ENCODE measurements around the gene UBAP2. TPM values are rescaled to one million over a fixed set of nuclear protein-coding genes. Genes with fewer than 3 reads are reported as not detected.

The UBAP2 gene
- total RNA-seq, 1 experiment from 2014 or later, result 60.8 TPM

- Histone ChIP-seq H3K4ac (ENCODE audit: low read depth, low read length) (no peak overlapping the region), H2BK120ac (ENCODE audit: low read depth, low read length, poor library complexity, severe bottlenecking) (no peak overlapping the region), H3K9ac (ENCODE audit: extremely low read depth, insufficient read length, low read length) (no peak overlapping the region), H2AFZ (ENCODE audit: low read length) (no peak overlapping the region), H3T11ph (ENCODE audit: low read length) (no peak overlapping the region), H3K27ac (ENCODE audit: insufficient read length, low read depth, low read length) (no peak overlapping the region), H3K9me3 (ENCODE audit: control insufficient read depth, low read depth, low read length) (no peaks in the 10 kb centered on the region), H3K18ac (ENCODE audit: insufficient read length, low read depth, low read length) (no peak overlapping the region), H4K91ac (ENCODE audit: insufficient read length, low read depth, low read length) (no peak overlapping the region), H4K20me1 (ENCODE audit: control insufficient read depth, insufficient read depth, insufficient read length) (no peaks in the 10 kb centered on the region), H3K4me2 (ENCODE audit: insufficient read depth, insufficient read length, low read length) (no peak overlapping the region), H3K27me3 (ENCODE audit: insufficient read depth, low read length) (no peaks in the 10 kb centered on the region), H2AK5ac (ENCODE audit: insufficient read length, low read length) (no peak overlapping the region), H3K14ac (ENCODE audit: insufficient read depth, low read length) (no peak overlapping the region), H3K79me2 (ENCODE audit: insufficient read depth, low read length) (no peaks in the 10 kb centered on the region; the same call in 1 of the 2 replicates), H2BK5ac (ENCODE audit: insufficient read length, low read length) (no peak overlapping the region), H3K23ac (ENCODE audit: insufficient read length, low read depth, low read length) (no peak overlapping the region), H3K4me1 (ENCODE audit: insufficient read depth, low read length) (no peaks in the 10 kb centered on the region), H3K79me1 (ENCODE audit: insufficient read depth, low read depth, low read length, poor library complexity, severe bottlenecking) (peaks cover 7% of the 10 kb centered on the region), H4K5ac (ENCODE audit: insufficient read length, low read depth, low read length) (no peak overlapping the region), H2BK20ac (ENCODE audit: low read depth, low read length, poor library complexity, severe bottlenecking) (no peak overlapping the region), H2BK15ac (ENCODE audit: low read depth, low read length) (no peak overlapping the region), H2BK12ac (ENCODE audit: insufficient read length, low read depth, low read length) (no peak overlapping the region), H4K8ac (replicated peaks; ENCODE audit: insufficient read length, low read depth, low read length) (no peak overlapping the region), H3K56ac (ENCODE audit: insufficient read length, low read depth, low read length) (no peak overlapping the region), H3K23me2 (ENCODE audit: insufficient read length, low read depth, low read length, poor library complexity, severe bottlenecking) (no peaks in the 10 kb centered on the region)
- no peak for TF ChIP-seq CTCF (conservative IDR thresholded peaks at IDR 0.05)
- Mint-ChIP-seq H3K4me1 (peaks cover 0 to 5% of the 10 kb centered on the region in 2 experiments; a peak in 1 of 4 replicates), H3K9me3 (no peaks in the 10 kb centered on the region), H3K4me3 (no peak overlapping the region), H3K27ac (no peak overlapping the region), H3K36me3 (ENCODE audit: insufficient read depth in 1 of 3, low read depth in 3 of 3) (peaks cover 2 to 26% (median 19%) of the 10 kb centered on the region in 3 experiments), H3K27me3 (ENCODE audit: low read depth) (no peaks in the 10 kb centered on the region; the same call in 1 of the 2 replicates)
- no peak for DNase-seq
Measured at GRCh38 chr9:33893861-33894260, 154.8 kb downstream of the UBAP2 start.

Data from H9 (cell line).